Measurements from ENCODE around the gene TRIM40.

DNA sequence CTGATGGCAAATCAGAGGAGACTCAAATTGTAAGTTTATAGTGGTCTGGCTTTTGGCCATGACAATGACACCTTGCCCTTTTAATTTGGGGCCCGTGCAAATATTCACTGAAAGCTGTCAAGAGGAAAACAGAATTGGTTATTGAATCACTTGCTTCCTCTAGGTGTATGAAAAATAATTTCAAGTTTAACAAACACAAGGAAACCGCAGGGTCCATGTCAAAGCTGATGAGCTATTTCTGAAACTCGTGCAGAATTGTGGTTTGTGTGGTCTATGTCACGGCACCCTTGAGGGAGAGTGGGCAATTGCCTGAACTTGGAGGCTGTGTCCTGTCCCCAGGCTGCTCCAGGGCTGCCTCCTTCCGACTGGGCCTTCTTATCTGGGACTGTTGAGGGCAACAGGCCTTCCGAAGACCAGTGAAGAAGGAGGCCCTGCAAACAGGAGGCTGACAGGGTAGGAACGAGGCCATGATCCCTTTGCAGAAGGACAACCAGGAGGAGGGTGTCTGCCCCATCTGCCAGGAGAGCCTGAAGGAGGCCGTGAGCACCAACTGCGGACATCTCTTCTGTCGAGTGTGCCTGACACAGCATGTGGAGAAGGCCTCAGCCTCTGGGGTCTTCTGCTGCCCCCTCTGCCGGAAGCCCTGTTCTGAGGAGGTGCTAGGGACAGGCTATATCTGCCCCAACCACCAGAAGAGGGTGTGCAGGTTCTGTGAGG lies 788 bp downstream of the TRIM40 start:
- TF ChIP-seq CTCF (IDR thresholded peaks at IDR 0.05) (no peak), POLR2A (IDR thresholded peaks at IDR 0.05) (no peak)
